GM18520 (cell line): ENCODE data around the gene TMEM169.
"Not testable (repeated sequence)": the region's sequence is repeated elsewhere in the genome, so short reads cannot be mapped to it uniquely, and the experiment has no call there.

ENCODE experiments used
- ATAC-seq: cut with Tn5 transposase; IDR thresholded peaks from one replicate; pipeline ENCODE4 v1.9.1; 2021; ENCODE audit not compliant: unreplicated experiment

TMEM169 gene

DNA sequence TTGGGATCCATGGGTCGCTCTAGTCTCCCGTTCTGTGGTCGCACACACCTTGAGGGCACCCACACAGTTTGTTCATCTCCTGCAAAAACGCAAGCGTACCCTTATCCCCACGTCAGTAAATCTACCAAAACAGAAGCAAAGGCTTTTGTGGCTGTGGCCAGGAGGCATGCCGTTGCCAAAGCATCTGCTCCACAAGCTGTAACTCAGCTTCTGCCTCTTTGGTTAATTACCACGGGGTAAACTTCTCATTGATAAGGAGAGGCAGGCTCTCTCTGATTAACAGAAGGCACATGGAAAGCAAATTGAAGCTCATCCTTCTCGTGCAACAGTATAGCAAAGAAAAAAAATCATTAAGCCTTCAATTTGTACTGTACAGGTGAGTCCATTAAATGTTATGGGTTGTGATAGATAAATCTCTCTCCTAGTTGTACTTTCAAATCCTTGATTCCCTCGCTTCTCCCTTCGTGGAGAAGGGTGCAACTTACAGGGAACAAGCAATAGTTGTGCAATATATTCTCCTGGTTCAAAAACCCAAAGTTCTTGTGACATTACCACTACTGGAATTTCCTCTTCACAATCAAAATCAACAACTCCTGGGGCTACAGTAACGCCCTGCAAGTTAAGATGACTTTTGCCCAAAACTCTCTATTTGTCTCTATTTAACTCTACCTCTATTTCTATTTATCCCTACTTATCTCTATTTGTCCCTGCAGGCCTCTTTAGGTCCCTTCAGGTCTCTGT lies 10.4 kb upstream of the TMEM169 start:
- no peak for ATAC-seq

DNA sequence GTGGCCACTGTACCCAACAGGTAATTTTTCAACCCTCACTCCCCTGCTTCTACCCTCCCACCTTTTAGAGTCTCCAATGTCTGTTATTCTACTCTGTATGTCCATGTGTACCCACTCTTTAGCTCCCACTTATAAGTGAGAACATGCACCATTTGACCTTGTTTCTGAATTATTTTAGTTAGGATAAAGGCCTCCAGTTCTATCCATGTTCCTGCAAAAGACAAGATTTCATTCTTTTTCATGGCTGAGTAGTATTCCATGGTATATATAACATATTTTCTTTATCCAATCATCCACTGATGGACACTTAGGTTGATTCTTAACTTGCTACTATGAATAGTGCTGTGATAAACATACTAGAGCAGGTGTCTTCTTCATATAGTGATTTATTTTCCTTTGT lies 9.2 kb upstream of the TMEM169 start:
- ATAC-seq, result no peak

DNA sequence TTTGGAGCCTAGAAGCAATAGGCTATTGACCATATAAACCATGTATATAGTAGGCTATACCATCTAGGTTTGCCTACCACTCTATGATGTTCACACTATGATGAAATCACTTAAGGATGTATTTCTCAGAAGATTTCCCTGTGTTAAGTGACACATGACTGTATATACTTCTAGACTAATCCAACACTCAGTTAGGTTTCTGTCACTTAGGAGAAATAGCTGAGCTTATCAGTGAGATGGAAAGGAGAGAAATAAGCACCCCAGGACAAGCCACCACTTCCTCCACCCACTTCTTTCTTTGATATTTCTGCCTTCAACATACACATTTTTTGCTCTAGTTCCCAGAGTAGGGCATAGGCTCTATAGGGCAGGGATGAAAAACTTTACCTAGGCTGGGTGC lies 7.9 kb upstream of the TMEM169 start:
- ATAC-seq, result no peak

DNA sequence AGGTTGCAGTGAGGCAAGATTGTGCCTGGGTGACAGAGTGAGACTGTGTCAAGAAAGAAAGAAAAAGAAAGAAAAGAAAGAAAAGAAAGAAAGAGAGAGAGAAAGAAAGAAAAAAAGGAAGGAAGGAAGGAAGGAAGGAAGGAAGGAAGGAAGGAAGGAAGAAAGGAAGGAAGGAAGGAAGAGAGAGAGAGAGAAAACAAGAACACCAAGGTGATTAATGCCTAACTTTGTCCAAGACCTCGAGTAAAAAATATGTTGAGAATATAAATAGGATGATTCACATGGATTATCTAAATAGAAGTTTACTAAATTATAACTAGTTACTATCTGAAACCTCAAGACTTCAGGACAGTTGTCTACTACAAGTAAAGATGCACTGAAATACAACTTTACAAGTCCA lies 7.3 kb upstream of the TMEM169 start:
- no peak for ATAC-seq

DNA sequence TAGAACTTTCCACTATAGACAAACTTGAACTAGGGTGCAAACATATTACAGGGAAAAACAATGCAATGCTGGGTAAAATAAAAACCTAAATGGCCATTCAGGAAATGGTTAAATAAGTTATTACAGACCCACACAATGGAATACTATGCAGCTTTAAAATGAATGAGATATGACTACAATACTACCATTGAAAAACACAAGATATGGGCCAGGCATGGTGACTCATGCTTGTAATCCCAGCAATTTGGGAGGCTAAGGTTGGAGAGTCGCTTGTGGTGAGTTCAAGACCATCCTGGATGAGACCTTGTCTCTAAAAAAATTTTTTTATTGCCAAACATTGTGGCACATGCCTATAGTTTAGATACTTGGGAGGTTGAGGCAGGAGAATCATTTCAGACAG lies 6.9 kb upstream of the TMEM169 start:
- ATAC-seq, result no peak

DNA sequence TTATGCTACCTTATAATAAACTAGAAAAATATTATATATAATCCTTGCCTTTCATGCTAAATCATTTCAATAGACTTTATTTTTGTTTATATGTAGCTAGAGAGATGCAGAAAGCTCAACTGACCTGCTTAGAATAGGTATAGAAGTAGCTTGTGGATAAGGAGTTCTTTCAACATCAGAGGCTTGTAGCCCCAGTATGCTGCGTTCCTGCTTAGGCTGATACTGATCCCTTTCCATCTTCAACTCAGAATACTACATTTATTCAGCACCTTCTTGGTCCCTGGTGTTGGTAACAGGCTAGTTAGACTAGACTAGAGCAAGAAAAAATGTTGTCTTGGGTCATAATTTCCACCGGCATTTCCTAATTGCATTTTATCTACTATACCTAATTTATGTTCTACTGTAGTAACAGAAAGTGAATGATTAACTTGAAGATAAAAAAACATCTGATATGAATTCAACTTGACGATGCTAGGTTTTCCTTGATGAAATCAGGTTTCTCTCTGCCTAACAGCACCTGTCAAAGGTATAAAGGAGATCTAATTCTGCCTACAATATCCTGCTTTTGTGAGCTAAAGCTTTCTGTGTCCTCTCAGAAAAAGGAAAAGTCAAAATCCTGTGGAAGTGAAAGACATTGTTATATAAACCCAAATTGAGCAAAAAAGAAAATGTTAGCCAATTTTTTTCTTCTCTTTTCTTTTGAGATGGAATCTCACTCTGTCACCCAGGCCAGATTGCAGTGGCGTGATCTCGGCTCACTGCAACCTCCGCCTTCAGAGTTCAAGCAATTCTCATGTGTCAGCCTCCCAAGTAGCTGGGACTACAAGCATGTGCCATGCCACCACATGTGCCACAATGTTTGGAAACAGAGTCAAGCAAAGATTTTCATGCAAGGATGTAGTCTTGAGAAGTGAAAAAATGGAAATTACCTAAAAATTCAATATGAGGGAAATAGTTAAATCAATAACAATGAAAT lies 5.9 kb upstream of the TMEM169 start:
- no peak for ATAC-seq

DNA sequence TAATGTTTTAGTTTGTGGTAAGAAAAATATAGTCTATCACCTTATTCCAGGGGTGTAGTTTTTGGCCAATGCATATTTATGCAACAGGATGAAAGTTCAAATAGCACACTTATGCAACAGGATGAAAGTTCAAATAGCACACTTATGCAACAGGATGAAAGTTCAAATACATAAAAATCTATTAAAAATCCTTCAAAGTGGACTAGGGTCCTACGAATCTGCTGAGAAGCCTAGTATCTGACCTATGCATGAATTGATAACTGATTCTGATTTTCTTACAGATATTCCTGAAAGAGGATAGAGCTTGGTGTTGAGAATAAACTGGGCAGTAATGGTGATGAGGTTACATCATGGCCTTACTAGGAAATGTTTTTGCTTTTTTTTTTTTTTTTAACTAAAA lies 2.9 kb upstream of the TMEM169 start:
- no peak for ATAC-seq

DNA sequence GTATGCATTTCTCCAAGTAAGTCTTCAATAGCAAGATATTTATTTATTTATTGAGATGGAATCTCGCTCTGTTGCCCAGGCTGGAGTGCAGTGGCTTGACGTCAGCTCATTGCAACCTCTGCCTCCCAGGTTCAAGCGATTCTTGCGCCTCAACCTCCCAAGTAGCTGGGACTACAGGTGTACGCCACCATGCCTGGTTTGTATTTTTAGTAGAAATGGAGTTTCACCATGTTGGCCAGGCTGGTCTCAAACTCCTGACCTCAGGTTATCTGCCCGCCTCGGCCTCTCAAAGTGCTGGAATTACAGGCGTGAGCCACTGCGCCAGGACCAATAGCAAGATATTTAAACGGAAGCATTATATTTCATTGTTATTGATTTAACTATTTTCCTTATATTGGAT lies 1.7 kb upstream of the TMEM169 start:
- not testable (repeated sequence) for ATAC-seq

DNA sequence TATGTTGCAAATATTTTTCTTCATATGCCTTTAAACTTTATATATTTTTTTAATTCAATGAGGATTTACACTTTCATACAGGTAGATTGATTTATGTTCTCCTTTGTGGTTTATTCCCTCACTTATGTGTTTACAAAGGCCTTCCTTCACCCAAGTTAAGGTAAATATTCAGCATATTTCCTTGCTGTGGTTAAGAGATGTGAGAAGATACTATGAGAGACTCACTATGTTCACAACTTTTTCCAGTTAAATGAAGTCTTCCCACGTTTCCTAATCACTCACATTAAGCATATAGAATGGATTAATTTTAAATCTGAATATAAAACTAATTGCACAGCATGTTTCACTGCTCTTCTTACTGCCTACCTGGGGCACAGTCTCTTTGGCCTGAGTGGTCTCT lies 707 bp upstream of the TMEM169 start:
- no peak for ATAC-seq

DNA sequence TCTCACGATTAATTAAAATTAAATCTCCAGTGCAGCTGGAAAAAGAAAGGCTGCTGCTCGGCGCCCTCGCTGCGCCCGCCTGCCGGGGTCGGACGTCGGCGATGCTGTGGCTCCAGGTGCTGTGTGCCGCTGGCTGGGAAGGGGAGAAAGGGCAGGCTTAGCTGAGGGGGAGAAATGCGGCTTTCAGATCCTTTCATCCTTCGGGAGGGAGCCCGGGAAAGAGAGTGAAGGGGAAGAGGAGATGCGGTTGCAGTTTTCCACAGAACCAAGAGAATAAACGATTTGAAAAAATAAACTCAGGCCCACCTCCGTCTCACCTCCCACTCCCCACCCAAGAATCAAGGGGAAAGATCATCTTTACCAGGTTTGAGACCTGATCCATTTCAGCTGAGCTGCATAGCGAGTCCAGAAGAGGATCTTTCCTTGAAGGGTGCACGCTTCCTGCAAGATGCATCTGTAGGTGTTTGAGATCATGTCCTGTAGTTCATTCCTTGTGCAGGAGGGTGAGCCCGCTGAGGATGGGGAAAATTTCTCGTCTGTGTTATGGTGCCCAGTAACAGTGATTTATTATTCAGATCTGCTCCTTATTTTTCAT lies 495 bp downstream of the TMEM169 start:
- ATAC-seq, result no peak

DNA sequence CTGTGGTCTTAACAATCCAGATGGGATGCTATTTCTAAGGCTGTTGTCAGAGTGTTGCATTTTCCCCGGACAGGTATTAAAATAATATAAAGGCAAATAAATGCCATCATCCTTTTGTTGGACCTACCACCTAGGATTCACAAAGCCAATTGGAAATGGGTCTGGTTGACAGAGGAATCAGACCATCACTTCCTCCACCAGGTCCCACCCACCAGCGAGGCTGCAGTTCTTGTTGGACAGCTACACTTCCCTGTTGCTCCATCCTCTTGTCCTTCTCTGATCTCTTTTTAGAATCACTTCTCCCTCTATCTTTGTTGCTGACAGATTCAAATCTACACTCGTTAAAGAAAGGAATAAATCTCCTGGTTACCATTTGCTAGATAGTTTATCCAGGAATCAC lies 1.1 kb downstream of the TMEM169 start:
- no peak for ATAC-seq

DNA sequence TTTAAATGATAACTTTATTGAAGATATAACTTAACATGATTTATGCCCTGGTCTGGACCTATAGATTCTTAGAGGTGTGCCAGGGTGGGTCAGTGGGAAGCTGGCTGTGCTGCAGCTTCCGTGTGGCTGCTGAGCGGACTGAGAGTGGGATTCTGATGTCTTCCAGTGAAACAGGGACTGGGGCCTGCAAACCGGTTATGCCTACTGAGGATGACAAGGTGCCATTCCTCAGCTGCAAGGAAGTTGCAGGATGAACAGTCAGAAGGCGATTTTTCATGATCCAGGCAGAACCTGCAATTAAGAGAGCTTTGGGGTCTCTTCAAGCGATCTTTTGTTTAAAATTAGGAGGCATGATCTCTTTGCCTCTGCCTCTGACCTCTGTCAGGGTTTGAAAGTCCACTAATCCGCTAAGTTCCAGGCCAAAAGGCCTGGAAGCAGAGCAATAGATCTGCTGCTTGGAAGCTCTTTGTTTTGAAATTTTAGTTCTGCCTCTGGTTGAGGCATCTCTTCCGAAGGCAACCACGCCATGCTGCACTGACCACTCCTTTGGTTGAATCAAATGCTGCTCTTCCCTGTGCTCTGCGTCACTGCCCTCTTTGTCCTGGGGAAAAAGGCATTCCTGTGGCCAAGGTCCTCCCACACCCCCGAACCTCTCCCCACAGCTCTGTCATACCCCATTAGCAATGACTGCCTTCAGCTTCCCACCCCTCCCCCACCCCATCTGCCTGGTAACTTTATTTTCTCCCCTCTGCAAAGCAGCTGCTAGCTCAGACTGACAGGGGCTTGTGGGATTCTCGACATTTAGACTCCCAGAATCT lies 2.0 kb downstream of the TMEM169 start:
- no peak for ATAC-seq

DNA sequence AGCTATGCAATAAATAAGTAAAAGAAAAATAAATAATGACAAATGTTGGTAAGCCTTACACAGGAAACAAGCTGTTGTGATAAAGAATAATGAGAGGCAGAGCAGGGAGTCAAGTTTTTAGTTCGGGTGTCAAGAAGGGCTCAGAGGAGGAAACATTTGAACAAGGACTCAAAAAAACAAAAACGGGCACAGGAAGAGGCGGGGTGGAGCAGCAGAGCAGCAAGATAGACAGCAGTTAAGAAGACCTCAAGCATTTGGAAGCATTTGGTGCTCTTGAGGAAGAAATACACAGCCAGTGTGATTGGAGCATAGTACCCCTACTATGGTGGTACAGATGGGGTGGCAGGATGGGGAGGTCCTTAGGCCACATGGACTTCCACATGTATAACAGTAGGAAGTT lies 2.8 kb downstream of the TMEM169 start:
- ATAC-seq, result no peak

DNA sequence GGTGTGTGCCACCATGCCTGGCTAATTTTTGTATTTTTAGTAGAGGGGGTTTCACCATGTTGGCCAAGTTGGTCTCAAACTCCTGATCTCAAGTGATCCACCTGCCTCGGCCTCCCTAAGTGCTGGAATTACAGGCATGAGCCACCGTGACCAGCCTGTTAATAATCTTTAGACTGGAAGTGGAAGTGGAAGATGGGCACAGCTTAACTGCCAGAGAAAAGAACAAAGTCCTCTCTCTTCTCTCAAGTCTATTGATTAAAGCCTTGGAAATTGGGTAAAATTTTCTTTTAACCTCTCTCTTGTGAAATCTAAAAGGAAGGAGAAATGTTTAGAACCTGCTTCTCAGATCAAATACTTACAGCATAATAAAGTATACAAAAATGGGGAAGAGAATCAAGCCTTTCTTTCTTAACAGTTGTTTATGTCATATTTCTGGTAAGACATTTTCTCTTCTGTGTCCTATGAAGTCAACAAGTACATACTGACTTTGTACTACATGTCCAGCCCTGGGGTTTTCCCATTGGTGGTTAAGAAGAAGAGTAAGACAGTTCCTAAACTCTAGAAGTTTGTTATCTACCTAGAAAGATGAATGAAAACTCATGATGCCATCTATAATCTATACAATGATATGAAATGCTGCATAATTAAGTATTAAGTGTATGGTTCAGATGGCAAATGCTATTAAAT lies 4.6 kb downstream of the TMEM169 start:
- no peak for ATAC-seq

DNA sequence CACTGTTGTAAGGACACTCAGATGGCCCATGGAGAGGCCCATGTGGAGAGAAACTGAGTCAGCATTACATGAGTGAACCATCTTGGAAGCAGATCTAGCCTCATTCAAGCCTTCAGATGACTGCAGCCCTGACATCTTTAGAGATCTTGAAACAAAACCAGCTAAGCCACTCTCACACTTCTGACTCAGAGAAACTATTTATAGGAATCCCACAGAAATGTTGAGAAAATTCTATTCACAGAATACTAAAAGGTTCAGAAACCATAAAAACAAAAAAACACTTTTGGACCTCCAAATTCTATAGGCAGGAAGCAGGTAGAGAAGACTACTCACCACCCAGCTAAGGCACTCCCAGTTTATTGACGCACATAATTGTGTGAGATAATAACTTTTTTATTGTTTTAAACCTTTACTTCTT lies 8.7 kb downstream of the TMEM169 start:
- no peak for ATAC-seq

DNA sequence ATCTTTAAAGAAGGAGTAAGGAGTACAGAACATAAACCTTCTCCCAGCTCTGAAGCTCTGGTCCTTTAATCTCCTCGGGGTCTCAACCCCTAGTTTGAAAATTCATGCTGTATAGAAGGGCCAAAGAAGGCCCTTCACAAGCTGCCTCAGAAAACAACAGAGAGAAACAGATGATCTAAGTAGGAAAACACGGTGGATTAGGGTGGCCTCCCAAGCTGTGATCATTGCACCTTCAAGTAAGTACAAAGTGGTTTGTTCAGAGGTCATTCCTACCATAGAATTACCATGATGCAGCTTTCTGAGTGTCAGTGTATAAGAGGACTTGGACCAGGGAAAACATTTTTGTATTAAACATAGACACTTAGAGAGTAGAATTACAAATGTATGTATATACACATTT lies 10.9 kb downstream of the TMEM169 start:
- ATAC-seq, result no peak

DNA sequence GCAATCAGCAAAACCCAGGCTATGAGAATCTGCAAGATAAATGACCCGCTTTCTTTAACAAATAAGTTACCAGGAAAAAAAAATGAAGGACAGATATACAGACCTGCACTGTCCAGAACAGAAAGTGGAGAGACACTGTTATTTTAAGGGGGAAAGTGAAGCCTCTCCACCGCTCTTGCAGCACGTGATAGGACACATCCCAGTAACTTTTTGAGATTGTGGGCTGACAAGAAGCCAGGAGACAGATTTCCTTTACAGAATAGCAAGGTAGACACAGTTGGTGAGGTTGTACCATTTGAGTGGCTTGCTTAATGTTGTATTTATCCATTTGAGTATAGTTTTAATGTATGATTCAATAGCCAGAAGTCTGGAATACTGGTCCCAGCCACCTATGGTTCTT lies 13.0 kb downstream of the TMEM169 start:
- ATAC-seq, result no peak

DNA sequence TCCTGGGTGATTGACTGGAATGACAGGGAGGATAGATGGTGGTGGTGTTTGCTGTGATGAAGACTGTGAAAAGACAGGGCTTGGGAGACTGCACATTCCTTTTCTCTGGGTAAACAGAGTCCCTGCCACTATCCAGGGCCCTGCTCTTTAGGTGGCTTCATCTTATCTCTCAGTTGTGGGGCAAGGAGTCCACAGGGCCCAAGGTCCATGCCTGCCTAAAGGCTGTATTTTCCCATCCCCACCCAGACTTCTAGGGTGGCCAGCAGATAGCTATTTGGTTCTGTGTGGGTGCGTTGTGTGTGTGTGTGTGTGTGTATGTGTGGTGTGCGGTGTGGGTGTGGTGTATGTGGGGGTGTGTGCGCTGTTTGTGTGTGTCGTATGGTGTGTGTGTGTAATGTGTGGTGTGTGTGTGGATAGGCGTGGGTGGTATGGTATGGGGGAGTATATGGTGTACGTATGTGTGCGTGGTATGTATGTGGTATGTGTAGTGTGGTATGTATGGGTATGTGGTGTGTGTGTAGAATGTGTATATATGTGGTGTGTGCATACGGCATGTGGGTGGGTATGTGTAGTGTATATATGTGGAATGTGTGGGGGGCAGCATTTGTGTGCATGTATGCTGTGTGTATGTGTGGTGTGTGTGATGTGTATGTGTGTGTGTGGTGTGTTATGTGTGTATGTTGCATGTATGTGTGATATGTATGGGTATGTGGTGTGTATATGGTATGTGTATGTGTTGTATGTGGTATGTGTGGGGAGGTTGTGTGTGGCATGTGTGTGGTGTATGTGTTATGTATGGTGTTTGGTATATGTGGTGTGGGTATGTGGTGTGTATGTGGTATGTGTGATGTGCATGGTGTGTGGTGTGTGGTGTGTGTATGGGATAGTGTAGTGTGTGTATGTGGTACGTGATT lies 17.0 kb downstream of the TMEM169 start:
- no peak for ATAC-seq

DNA sequence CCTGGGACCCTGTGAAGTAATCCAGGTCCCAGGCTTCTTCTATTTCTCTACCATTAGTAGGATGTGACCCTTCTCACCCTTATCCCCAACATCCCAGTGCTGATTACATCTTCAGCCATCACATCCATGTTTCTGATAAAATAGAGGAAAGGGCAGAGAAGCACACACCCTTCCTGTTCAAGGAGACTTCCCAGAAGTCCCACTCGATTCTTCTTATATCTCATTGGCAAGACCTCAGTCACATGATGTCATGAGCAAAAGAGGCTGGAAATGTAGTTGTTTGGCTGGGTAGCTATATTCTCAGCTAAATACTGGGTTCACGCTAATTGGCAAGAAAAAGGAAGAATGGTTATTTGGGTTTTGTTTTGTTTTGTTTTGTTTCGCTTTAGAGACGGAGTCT lies 19.4 kb downstream of the TMEM169 start:
- no peak for ATAC-seq
